ENCODE results near the gene PANK4.

DNA sequence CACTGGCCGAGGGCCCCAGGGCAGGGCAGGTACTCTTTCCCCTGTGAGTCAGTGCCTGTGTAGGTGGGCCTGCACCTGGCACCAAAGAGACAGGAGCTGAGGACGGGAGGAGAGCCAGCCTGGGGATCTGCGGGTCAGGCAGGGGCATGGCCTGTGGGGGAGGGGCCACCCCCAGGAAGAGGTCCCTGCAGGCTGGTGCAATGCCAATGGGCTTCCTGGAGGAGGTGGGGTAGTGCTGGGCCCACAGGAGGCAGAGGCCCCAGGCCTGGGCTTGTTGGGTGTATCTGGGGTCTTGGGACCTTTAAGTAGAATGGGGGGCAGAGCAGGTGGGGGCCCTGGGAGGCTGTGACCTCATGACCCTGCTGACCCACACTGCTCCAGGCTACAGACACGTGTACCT, 27.1 kb downstream of the PANK4 start:
- TF ChIP-seq, protein P1, sequence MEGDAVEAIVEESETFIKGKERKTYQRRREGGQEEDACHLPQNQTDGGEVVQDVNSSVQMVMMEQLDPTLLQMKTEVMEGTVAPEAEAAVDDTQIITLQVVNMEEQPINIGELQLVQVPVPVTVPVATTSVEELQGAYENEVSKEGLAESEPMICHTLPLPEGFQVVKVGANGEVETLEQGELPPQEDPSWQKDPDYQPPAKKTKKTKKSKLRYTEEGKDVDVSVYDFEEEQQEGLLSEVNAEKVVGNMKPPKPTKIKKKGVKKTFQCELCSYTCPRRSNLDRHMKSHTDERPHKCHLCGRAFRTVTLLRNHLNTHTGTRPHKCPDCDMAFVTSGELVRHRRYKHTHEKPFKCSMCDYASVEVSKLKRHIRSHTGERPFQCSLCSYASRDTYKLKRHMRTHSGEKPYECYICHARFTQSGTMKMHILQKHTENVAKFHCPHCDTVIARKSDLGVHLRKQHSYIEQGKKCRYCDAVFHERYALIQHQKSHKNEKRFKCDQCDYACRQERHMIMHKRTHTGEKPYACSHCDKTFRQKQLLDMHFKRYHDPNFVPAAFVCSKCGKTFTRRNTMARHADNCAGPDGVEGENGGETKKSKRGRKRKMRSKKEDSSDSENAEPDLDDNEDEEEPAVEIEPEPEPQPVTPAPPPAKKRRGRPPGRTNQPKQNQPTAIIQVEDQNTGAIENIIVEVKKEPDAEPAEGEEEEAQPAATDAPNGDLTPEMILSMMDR (IDR thresholded peaks at IDR 0.05): no peak
- TF ChIP-seq POLR2A (IDR thresholded peaks at IDR 0.05): no peak
